WTC11 (cell line): ENCODE data around the gene MACROD2. TPM values are rescaled to one million over a fixed set of nuclear protein-coding genes. Genes with fewer than 3 reads are reported as not detected.

Experiments used
- ATAC-seq: fragments of 200-7000 bp; cut with Tn5 transposase; 2 replicates; pipeline ENCODE4 v1.10.0; 2021; ENCODE audit warnings: mild to moderate bottlenecking, moderate library complexity
- CTCF ChIA-PET: fragments of 300-600 bp; sonication (Branson Sonifier 250); formaldehyde crosslinking; loops from one replicate; lab custom pipeline; 2021; ENCODE audit warnings: antibody characterized with exemption; lab: Charles Lee
- POLR2A ChIA-PET: fragments of 350-600 bp; sonication (Branson Sonifier 250); formaldehyde crosslinking; loops from one replicate; lab custom pipeline; 2021; ENCODE audit warnings: antibody characterized with exemption; lab: Charles Lee
- DNase-seq: peaks from one replicate; pipeline ENCODE4 v3.0.0; 2021; ENCODE audit warnings: low spot score
- H3K27ac Mint-ChIP-seq: 2 replicates; pipeline ENCODE4 v1.8.0; 2021; ENCODE audit warnings: mixed read lengths
- H3K27me3 Mint-ChIP-seq: 2 replicates; pipeline ENCODE4 v1.8.0; 2021; ENCODE audit warnings: low read depth, mild to moderate bottlenecking, moderate library complexity, mixed read lengths
- H3K36me3 Mint-ChIP-seq: 2 replicates; pipeline ENCODE4 v1.8.0; 2021; ENCODE audit warnings: mixed read lengths
- H3K4me1 Mint-ChIP-seq: 2 replicates; pipeline ENCODE4 v1.8.0; 2022; ENCODE audit warnings: mixed read lengths
- H3K4me3 Mint-ChIP-seq: 2 replicates; pipeline ENCODE4 v1.8.0; 2021; ENCODE audit warnings: mild to moderate bottlenecking, moderate library complexity, mixed read lengths
- H3K9me3 Mint-ChIP-seq: 2 replicates; pipeline ENCODE4 v1.8.0; 2021; ENCODE audit warnings: mixed read lengths
- CREB1 ChIP-seq: sonication (generic); formaldehyde crosslinking; IDR thresholded peaks from 2 replicates; pipeline ENCODE4 v1.8.0; 2023; ENCODE audit warnings: mild to moderate bottlenecking, missing genetic modification reagents
- ELF4 ChIP-seq: sonication (generic); formaldehyde crosslinking; IDR thresholded peaks from 2 replicates; pipeline ENCODE4 v1.8.1; 2022; ENCODE audit warnings: low read depth, mild to moderate bottlenecking, moderate library complexity, missing genetic modification reagents
- ESRRA ChIP-seq: sonication (generic); formaldehyde crosslinking; IDR thresholded peaks from 2 replicates; pipeline ENCODE4 v1.8.1; 2022; ENCODE audit warnings: mild to moderate bottlenecking, missing genetic modification reagents, borderline replicate concordance
- ZNF416 ChIP-seq: fragments of 250-450 bp; sonication (Bioruptor Pico); IDR thresholded peaks from 2 replicates; pipeline ENCODE4 v1.9.0; 2021; ENCODE audit warnings: mild to moderate bottlenecking, inconsistent platforms
- total RNA-seq: library from RNA; stranded (reverse); gene quantifications from 3 replicates; pipeline ENCODE4 v1.2.3, GENCODE V29; 2021
- TF ChIP-seq, protein P1 (sequence below): sonication (generic); formaldehyde crosslinking; IDR thresholded peaks from 2 replicates; pipeline ENCODE4 v1.8.0; 2022; ENCODE audit warnings: mild to moderate bottlenecking, missing genetic modification reagents
- TF ChIP-seq, protein P2 (sequence below): fragments of 250-450 bp; sonication (Bioruptor Pico); conservative IDR thresholded peaks from 2 replicates; pipeline ENCODE4 v1.9.0; 2021; ENCODE audit warnings: mild to moderate bottlenecking
- TF ChIP-seq, protein P3 (sequence below): sonication (generic); formaldehyde crosslinking; conservative IDR thresholded peaks from 2 replicates; pipeline ENCODE4 v1.8.1; 2023; ENCODE audit warnings: mild to moderate bottlenecking, low read depth, missing genetic modification reagents, moderate library complexity
- TF ChIP-seq, protein P4 (sequence below): sonication (generic); formaldehyde crosslinking; IDR thresholded peaks from 2 replicates; pipeline ENCODE4 v1.8.1; 2023; ENCODE audit warnings: mild to moderate bottlenecking, missing genetic modification reagents, moderate library complexity
- TF ChIP-seq, protein P5 (sequence below): sonication (generic); formaldehyde crosslinking; IDR thresholded peaks from 2 replicates; pipeline ENCODE4 v1.8.0; 2023; ENCODE audit warnings: missing genetic modification reagents, mild to moderate bottlenecking, borderline replicate concordance
- TF ChIP-seq, protein P6 (sequence below): sonication (generic); formaldehyde crosslinking; IDR thresholded peaks from 2 replicates; pipeline ENCODE4 v1.8.0; 2022; ENCODE audit warnings: missing genetic modification reagents

The MACROD2 gene
- total RNA-seq, 1 experiment from 2014 or later = 4.1 TPM

DNA sequence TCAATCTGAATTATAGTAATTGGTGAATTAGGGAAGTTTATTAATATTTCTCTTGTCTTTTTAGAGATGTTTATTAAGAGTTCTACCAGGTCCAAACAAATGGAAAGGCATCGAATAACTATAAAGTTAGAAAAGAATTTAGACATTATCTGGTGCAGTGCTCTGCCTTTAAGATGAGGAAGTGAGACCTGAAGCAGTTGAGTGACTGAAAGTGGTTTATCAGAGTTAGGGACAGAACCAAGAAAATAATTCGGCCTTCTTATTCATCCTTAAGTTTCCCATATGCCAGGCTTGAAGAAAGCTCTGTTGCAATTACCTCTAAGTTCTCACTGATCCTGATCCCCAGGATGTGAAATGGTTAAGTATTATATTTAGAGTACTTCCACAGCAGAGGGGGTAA lies 436.3 kb downstream of the MACROD2 start:
- Mint-ChIP-seq H3K36me3 (no peaks in the 10 kb centered on the region), H3K27me3 (no peaks in the 10 kb centered on the region), H3K9me3 (peaks cover 4% of the 10 kb centered on the region; the same call in 1 of the 2 replicates), H3K4me1 (no peaks in the 10 kb centered on the region), H3K27ac (no peak overlapping the region), H3K4me3 (no peak overlapping the region)
- ChIA-PET CTCF (no interaction called here), POLR2A (no interaction called here)
- no peak for ATAC-seq
- no peak for DNase-seq
- TF ChIP-seq ESRRA (no peak), ELF4 (CRISPR knock-in tag) (no peak), ZNF416 (CRISPR knock-in tag) (no peak), CREB1 (CRISPR knock-in tag) (no peak)
- TF ChIP-seq, protein P1, sequence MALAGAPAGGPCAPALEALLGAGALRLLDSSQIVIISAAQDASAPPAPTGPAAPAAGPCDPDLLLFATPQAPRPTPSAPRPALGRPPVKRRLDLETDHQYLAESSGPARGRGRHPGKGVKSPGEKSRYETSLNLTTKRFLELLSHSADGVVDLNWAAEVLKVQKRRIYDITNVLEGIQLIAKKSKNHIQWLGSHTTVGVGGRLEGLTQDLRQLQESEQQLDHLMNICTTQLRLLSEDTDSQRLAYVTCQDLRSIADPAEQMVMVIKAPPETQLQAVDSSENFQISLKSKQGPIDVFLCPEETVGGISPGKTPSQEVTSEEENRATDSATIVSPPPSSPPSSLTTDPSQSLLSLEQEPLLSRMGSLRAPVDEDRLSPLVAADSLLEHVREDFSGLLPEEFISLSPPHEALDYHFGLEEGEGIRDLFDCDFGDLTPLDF (CRISPR knock-in tag) = no peak
- TF ChIP-seq, protein P2, sequence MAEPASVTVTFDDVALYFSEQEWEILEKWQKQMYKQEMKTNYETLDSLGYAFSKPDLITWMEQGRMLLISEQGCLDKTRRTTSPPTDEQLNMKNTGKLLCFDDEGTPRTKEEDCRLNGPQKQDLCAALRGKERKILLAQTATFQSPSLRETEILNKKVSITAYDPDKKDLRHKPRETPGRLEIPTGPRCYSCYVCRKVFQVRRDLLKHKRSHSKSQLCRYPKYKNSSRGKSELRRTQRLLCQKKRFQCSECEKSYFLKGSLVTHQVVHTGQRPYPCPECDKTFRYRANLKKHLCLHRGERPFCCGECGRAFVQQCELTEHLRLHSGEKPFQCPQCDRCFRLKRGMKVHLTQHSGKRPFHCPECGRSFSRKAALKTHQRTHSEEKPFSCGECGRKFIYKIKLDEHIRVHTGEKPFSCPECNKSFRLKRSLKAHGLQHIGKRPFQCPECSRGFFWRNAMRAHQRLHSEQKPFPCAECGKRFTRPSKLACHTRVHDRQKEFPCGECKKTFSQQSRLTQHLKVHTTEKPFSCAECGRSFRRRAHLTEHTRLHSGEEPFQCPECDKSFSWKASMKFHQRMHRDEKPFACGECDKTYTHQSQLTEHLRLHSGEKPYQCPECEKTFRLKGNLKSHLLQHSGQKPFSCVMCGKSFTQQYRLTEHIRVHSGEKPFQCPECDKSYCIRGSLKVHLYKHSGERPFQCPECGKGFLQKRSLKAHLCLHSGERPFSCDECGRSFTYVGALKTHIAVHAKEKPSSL (CRISPR knock-in tag) = no peak
- TF ChIP-seq, protein P3, sequence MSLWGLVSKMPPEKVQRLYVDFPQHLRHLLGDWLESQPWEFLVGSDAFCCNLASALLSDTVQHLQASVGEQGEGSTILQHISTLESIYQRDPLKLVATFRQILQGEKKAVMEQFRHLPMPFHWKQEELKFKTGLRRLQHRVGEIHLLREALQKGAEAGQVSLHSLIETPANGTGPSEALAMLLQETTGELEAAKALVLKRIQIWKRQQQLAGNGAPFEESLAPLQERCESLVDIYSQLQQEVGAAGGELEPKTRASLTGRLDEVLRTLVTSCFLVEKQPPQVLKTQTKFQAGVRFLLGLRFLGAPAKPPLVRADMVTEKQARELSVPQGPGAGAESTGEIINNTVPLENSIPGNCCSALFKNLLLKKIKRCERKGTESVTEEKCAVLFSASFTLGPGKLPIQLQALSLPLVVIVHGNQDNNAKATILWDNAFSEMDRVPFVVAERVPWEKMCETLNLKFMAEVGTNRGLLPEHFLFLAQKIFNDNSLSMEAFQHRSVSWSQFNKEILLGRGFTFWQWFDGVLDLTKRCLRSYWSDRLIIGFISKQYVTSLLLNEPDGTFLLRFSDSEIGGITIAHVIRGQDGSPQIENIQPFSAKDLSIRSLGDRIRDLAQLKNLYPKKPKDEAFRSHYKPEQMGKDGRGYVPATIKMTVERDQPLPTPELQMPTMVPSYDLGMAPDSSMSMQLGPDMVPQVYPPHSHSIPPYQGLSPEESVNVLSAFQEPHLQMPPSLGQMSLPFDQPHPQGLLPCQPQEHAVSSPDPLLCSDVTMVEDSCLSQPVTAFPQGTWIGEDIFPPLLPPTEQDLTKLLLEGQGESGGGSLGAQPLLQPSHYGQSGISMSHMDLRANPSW (CRISPR knock-in tag) = no peak
- TF ChIP-seq, protein P4, sequence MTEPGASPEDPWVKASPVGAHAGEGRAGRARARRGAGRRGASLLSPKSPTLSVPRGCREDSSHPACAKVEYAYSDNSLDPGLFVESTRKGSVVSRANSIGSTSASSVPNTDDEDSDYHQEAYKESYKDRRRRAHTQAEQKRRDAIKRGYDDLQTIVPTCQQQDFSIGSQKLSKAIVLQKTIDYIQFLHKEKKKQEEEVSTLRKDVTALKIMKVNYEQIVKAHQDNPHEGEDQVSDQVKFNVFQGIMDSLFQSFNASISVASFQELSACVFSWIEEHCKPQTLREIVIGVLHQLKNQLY (CRISPR knock-in tag) = no peak
- TF ChIP-seq, protein P5, sequence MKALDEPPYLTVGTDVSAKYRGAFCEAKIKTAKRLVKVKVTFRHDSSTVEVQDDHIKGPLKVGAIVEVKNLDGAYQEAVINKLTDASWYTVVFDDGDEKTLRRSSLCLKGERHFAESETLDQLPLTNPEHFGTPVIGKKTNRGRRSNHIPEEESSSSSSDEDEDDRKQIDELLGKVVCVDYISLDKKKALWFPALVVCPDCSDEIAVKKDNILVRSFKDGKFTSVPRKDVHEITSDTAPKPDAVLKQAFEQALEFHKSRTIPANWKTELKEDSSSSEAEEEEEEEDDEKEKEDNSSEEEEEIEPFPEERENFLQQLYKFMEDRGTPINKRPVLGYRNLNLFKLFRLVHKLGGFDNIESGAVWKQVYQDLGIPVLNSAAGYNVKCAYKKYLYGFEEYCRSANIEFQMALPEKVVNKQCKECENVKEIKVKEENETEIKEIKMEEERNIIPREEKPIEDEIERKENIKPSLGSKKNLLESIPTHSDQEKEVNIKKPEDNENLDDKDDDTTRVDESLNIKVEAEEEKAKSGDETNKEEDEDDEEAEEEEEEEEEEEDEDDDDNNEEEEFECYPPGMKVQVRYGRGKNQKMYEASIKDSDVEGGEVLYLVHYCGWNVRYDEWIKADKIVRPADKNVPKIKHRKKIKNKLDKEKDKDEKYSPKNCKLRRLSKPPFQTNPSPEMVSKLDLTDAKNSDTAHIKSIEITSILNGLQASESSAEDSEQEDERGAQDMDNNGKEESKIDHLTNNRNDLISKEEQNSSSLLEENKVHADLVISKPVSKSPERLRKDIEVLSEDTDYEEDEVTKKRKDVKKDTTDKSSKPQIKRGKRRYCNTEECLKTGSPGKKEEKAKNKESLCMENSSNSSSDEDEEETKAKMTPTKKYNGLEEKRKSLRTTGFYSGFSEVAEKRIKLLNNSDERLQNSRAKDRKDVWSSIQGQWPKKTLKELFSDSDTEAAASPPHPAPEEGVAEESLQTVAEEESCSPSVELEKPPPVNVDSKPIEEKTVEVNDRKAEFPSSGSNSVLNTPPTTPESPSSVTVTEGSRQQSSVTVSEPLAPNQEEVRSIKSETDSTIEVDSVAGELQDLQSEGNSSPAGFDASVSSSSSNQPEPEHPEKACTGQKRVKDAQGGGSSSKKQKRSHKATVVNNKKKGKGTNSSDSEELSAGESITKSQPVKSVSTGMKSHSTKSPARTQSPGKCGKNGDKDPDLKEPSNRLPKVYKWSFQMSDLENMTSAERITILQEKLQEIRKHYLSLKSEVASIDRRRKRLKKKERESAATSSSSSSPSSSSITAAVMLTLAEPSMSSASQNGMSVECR (CRISPR knock-in tag) = no peak
- TF ChIP-seq, protein P6, sequence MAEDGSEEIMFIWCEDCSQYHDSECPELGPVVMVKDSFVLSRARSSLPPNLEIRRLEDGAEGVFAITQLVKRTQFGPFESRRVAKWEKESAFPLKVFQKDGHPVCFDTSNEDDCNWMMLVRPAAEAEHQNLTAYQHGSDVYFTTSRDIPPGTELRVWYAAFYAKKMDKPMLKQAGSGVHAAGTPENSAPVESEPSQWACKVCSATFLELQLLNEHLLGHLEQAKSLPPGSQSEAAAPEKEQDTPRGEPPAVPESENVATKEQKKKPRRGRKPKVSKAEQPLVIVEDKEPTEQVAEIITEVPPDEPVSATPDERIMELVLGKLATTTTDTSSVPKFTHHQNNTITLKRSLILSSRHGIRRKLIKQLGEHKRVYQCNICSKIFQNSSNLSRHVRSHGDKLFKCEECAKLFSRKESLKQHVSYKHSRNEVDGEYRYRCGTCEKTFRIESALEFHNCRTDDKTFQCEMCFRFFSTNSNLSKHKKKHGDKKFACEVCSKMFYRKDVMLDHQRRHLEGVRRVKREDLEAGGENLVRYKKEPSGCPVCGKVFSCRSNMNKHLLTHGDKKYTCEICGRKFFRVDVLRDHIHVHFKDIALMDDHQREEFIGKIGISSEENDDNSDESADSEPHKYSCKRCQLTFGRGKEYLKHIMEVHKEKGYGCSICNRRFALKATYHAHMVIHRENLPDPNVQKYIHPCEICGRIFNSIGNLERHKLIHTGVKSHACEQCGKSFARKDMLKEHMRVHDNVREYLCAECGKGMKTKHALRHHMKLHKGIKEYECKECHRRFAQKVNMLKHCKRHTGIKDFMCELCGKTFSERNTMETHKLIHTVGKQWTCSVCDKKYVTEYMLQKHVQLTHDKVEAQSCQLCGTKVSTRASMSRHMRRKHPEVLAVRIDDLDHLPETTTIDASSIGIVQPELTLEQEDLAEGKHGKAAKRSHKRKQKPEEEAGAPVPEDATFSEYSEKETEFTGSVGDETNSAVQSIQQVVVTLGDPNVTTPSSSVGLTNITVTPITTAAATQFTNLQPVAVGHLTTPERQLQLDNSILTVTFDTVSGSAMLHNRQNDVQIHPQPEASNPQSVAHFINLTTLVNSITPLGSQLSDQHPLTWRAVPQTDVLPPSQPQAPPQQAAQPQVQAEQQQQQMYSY (CRISPR knock-in tag) = no peak
